ENCODE measurements around the gene IL6R.
"Not testable (repeated sequence)": the region's sequence is repeated elsewhere in the genome, so short reads cannot be mapped to it uniquely, and the experiment has no call there.

IL6R gene

DNA sequence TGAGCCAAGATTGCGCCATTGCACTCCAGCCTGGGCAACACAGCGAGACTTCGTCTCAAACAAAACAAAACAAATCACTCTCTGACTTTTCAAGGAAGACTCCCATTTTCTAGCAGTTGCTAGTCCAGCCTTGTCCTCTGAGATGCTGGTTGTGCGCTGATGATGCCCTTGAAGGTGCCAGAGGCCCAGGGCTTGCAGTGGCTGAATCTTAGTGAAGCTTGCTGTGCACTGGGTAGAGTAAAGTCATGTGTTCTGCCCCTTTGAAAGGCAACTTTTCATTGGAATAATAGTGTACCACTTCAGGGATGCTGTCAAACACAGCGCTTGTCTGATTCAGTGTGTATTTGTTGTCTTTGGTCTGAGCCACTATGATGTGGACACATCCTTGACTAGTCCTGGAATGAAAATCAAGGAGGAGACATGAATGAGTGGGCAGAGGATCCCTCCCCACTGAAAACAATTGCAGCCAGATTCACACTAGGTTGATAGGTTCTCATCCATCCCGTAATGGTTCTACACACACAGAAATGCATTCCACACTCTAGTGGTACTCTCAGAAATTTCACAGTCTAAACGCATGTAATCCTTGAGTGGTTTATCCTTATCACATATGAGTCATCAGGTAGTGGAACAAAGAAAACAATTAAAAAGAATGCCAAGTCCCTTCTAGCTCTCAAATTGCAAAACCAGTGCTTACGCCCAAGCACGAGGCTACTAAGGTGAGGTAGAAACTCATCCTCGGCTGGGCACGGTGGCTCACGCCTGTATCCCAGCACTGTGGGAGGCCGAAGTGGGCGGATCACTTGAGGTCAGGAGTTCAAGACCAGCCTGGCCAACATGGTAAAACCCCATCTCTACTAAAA is 79.0 kb downstream of the IL6R start:
- peak; percentile 69 for DNase-seq (ENCODE audit: low spot score)

DNA sequence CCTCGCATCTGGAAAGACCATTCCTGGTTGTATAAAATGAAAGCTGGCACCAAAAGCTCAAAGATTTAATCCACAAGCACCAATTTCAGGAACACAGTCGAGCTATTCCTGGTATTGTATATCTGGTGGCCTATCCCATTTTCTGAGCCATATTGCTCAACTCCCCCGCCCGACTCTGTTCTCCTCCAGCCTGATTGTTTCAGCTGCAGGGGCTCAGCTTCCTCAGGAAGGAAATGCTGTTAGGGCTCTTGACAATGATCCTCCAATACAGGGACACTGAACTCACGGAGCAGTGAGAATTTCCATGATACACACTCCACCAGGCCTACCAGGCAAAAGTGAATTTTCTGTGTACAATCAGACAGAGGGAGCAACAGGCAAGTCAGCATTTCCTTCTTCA is 80.0 kb downstream of the IL6R start:
- DNase-seq (ENCODE audit: low spot score): no peak

GRCh38 chr1:154485910-154486496 is 80.9 kb downstream of the IL6R start:
- no peak for DNase-seq (ENCODE audit: low spot score)

- not testable (repeated sequence) for DNase-seq (ENCODE audit: low spot score)
These were observed 81.6 kb downstream of the IL6R start for GRCh38 chr1:154486756-154487155.

GRCh38 chr1:154488922-154489321 is 83.8 kb downstream of the IL6R start:
- no peak for DNase-seq (ENCODE audit: low spot score)

- DNase-seq (ENCODE audit: low spot score): no peak
These were observed 84.6 kb downstream of the IL6R start for GRCh38 chr1:154489695-154490274.

GRCh38 chr1:154490317-154490716 is 85.2 kb downstream of the IL6R start:
- no peak for DNase-seq (ENCODE audit: low spot score)

- DNase-seq (ENCODE audit: low spot score): no peak
These were observed 87.0 kb downstream of the IL6R start for GRCh38 chr1:154492115-154492514.

DNA sequence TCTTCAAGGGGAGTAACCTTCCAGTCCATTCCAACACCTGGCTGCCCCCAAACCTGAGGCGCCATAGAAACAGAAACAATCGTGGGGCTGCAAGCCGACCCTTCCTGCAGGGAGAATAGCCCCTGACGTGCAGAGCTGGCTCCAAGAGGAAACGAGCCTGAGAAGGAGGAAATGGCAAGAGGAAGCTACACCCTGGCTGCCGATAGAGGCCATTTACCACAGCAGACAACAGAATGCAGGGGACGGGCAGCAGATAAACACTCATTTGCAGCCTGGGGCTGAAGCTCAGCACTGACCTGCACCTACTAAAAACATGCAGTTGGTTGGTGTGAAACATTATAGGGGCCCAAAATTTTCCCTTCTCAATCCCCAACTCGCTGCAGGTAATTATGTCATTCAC is 88.1 kb downstream of the IL6R start:
- DNase-seq (ENCODE audit: low spot score): no peak

DNA sequence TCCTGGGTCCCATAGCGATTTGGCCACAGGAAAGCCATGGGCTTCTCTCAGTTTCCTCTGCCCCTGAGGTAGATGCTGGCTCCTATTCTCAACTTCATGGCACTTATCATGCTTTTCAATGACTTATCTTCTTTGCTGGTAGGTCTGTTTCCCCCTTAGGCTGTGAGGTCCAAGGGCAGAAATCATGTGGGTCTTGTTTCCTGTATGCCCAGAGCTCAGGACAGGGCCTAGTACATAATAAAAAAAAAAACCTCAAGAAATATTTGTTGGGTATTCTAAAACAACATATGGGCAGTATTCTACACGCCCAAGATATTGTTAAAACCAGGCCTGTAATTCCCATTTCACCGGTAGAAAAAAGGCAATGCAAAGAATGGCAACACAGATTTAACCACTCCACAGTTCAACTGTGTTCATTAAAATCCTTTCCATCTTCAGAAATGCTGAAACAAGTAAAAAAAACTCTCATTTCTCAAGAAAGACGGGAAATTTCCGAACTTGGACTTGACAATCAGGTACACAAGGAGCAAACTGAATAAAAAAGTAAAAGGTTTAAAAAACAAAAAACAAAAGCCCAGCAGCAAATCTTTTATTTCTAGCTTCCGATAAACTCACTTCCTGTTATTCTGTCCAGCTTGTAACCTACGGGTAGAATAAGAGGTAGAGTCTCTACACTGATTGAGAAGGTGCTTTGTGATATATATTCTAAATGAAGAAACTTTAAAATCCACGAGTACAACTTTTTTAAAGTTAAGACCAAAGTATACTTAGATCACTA is 90.5 kb downstream of the IL6R start:
- DNase-seq (ENCODE audit: low spot score): no peak

DNA sequence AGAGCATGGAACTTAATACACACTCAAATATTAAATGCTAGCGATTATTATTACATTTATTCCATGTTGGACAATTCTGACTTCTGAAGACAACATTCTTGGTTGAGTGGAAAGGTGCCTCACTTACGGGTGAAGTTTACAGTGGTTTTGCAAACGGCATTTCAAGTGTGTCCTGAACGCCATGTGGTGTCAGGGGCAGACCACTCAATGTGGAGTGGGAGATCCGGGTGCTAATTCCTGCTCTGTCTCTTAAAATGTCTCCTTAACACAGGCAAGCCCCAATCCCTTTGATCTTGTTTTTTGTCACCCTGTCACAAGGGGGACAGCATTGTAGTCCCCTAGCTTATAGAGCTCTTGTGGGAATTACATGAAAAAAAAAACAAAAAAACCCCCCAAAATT is 91.2 kb downstream of the IL6R start:
- no peak for DNase-seq (ENCODE audit: low spot score)

DNA sequence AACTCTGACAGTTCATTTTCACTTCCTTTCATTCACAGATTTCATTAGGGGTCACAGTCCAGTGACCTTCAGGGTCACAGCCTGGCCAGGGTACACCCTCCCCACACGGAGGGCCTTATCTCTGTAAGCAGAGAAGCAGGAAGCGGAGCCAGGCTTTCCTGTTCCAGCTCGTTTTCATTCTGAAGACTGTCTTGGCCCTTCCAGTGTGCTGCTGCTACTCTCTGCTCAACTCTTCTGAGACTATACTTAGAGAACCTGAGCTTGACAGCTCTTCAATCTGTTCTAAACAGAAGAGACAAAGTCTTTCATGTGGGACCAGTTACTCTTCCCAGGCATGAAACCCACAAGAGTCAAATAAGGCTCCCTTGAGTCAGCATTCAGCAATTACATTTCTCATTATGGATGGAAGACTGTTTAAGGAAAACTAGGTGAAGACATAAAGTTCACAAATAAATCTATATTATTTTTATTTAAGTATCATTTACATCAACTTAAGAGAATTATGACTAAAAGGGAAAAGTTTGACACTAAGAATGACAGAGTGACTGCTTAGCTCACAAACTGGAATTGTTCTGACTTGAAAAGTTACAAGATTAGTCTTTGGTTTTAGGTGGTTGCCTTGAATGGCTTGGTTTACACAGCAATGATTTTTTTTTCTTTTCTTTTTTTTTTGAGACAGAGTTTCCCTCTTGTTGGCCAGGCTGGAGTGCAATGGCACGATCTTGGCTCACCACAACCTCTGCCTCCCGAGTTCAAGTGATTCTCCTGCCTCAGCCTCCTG is 92.1 kb downstream of the IL6R start:
- no peak for DNase-seq (ENCODE audit: low spot score)

- DNase-seq (ENCODE audit: low spot score): no peak
These were observed 94.3 kb downstream of the IL6R start for GRCh38 chr1:154499446-154499845.

DNA sequence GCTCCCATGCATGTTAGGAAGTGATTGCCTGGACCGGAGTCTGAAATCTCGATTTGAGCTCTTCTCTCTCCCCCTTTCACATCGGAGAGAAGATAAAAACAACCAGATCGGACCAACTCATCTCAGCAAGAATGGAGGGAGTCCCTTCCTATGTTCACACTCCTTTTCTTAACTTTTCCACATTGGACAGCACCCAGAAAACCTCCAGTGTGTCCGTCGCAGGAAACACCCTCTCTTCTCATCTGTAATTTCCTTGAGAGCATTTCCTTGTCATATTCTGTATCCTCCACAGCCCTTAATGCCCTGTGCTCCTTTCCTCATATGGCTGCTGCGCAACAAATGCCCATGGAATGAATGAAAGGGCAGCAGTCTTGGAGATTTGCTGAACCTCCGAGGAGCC is 95.4 kb downstream of the IL6R start:
- no peak for DNase-seq (ENCODE audit: low spot score)

- no peak for DNase-seq (ENCODE audit: low spot score)
These were observed 96.4 kb downstream of the IL6R start for GRCh38 chr1:154501423-154502065.

DNA sequence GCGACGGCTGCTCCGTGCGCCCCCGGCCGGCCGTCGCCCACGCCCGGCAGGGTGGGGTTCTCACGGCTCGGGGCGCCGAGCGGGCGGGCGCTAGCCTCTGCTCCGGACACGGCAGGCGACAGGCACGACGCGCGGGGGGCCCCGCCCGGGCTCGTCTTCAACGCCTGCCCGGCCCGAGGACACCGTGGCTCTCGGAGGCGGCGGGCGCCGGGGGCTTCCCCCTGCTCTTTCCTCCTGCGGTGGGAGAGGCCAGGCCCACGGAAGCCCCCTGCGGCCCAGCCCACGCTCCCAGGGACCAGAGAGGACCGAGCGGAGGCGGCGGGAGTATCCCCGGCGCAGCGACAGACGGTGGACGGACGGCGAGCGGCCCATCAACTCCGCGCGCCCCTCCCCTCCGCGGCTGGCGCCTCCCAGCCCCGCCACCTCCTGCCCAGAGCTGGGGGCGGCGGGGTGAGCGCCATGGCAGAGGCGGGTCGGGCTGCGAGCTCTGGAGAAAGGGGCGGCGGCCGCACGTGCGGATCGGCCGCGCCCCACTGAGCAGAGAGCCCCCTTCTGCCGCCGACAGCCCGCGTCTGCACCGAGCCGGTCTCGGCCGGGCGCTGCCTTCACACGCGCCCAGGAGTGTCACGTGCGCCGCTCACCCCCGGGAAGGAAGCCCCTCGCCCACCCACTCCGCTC is 97.1 kb downstream of the IL6R start, which contains the start of the genes SHE and TDRD10:
Gene SHE (minus strand): TSS at position 347 of the 678 bp plus-strand sequence. CDS start 386 bp downstream, outside the sequence.
Gene TDRD10 (plus strand): TSS at position 154 of the 678 bp plus-strand sequence. CDS start 4,685 bp downstream, outside the sequence.
- no peak for DNase-seq (ENCODE audit: low spot score)

GRCh38 chr1:154502744-154503115 is 97.6 kb downstream of the IL6R start:
- no peak for DNase-seq (ENCODE audit: low spot score)

- no peak for DNase-seq (ENCODE audit: low spot score)
These were observed 98.8 kb downstream of the IL6R start for GRCh38 chr1:154503898-154504297.

GRCh38 chr1:154512760-154513159 is 107.6 kb downstream of the IL6R start:
- no peak for DNase-seq (ENCODE audit: low spot score)

DNA sequence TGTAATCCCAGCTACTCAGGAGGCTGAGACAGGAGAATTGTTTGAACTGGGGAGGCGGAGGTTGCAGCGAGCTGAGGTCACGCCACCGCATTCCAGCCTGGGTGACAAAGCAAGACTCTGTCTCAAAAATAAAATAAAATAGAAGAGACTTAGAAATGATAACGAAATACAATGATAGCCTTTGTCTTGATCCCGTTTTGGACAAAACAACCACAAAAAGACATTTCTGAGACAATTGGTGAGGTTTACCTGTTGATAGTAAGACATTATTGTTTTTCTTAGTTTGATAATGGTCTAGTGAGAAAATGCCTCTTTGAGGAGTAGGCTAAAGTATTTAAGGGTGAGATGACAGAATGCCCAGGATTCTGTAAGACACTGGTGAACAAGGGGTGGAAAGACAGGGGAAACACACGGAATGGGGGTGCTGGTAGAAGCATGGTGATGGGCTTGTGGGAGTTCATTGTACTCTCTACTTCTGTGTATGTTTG is 109.0 kb downstream of the IL6R start:
- DNase-seq (ENCODE audit: low spot score): no peak
